HG03175 (cell line): ENCODE measurements around the gene KDM4B.

ENCODE experiments used
- ATAC-seq: cut with Tn5 transposase; IDR thresholded peaks from one replicate; pipeline ENCODE4 v1.9.1; 2021; ENCODE audit warnings: mild to moderate bottlenecking, moderate library complexity; ENCODE audit not compliant: unreplicated experiment

Gene KDM4B

DNA sequence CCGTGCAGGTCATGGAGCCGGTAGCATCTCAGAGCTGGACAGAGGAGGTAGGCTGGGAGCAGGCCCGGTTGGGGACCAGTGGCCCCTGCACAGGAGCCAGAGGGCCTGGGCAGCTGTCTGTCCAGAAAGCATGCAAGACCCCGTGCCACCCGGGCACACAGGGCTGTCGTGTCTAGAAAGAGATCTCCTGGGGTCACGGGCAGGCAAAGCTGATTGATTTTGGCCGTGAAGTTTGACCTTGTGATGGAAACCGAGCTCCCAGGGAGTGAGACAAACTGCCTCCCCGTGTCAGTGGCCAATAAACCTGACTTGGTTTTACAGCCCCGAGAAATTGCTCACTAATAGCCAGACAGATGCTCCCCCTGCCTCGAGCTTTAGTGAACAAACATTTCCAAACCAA lies 98.8 kb downstream of the KDM4B start:
- no peak for ATAC-seq

DNA sequence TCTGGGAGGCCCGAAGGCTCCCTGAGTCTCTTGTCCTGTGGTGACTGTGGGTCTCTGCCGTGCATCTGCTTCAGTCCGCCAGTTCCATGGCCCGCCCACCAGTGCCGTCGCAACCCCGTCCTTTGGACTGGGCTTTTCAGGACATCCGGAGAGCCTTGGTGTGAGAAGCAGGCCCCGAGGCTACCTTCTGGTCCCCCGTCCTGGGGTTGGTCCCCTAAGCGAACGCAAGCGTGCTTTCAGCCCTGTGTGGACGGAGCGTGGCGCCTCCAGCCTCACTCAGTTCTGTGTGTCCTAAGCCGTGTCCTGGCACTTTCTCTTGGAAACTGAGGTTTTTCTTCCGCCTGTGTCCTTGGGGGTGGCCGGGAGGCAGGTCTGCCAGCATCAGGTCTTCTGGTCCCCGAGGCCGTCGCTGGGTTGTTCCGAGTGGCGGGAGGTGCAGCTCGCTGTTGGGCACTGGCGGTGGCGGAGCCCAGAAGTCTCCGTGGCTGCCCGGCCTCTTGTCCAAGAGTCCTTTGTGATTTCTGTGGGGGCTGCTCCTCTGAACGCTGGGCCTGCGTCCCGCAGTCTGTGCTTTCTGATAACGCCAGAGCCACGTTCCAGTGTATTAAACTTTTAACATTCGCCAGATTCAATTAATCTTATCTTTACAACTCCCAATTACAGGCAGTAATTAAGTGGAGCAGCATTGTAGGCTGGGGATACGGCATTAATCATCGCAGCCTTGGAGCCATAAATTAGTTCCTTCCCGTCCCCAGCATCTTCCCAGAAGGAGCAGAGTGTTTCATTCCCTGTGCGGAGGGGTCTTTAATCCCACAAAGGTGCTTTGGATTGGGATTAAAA lies 99.5 kb downstream of the KDM4B start:
- ATAC-seq = no peak

DNA sequence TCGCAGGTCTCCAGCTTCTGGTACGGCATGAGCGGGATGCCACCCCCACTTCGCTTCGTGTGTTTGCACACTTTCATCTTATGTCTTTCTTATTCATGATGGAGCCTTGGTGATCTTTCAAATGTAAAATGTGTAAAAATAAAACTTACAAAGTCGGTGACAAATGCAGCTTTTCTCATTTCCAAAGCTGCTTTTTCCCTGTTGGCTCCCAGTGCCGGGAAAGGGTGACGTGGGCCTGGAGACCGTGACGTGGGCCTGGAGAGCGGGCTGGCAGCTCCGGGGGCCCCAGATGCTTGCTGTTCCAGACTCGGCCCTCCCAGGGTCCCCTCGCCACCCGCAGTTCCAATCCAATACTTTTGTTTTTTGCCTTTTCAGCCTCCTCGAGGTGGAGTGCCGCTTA lies 101.4 kb downstream of the KDM4B start:
- no peak for ATAC-seq

DNA sequence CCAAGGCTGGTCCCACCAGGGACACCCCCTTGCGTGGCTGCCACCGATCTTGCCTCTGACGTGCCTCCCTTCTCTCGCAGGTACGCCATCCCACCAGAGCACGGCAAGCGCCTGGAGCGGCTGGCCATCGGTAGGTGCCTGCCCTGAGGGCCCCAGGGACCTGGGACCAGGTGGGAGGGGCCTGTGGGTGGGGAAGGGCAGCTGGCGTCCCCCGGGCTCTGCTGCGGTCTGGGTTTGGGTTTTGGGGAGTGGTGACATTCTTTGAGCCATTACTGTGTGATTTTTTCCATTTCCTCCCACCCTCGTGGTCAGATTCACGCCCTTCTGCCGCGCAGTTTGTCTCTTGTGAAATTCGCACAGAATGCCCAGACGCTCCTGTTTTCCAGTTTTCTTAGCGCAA lies 102.0 kb downstream of the KDM4B start:
- ATAC-seq = no peak

DNA sequence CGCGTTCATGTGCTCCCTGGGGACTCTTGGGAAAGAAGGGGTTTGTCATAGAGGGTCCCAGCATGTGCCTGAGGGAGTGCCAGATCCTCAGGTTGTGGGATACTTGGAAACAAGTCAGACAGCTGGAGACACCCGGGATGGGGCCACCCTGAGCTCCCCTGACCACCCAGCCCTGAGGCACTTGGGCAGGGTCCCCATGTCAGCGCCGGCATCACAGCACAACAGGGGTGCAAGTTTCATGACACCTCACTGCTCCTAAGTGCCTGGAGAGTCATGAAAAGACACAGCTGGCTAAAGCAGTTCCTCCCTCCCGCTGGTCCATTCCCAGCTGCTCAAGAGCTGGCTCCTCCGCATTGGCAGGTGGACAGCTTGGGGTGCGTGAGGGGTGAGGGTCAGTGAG lies 102.7 kb downstream of the KDM4B start:
- no peak for ATAC-seq

DNA sequence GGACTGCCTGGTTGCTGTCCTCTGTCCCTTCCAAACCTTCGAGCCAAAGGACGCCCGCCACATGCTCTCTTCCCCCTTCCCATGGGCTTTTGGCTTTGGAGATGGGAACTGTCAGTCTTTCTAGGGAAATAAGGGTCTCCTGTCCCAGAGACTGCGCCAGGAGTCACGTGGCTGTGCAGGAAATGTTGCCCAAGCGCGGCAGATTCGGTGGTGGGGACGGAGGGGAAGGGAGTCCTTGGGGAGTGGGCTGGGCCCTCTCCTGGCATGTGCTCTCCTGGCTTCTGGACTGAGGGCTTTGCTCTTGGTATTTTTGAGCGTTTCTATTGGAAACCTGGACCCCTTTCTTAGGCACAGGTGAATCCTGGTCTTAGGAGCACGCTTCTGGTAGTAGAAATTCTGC lies 103.2 kb downstream of the KDM4B start:
- no peak for ATAC-seq

DNA sequence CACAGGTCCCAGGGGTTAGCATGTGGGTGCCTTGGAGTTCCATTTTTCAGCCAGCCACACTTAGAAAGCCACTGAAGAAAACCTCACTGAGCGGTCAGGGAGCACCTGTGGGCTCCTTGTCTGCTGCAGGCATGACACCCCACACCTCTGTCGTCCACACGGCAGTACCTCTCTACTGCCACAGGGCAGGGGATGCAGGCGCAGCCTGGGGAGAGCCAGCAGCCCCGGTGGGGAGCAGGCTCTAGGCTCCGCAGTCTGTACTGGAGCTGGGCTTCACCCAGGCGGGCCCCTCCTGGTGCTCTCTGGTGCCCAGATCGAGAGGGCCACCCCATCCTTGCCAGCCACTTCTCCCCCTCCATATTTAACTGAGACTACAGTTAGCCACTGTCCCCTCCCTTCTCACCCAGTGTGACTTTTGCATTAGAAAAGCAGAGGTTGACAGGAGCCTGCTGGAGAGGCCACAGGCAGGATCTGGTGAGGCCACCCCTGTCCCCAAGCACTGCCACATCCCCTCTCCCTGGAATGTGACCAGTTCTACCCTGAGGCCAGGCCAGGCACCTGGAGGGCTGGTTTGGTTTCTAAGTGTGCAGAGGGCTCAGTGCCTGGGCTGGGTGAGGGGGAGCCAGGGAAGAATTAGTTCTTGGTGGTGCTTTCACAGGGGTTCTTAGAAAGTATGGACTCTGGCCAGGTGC lies 104.4 kb downstream of the KDM4B start:
- no peak for ATAC-seq

DNA sequence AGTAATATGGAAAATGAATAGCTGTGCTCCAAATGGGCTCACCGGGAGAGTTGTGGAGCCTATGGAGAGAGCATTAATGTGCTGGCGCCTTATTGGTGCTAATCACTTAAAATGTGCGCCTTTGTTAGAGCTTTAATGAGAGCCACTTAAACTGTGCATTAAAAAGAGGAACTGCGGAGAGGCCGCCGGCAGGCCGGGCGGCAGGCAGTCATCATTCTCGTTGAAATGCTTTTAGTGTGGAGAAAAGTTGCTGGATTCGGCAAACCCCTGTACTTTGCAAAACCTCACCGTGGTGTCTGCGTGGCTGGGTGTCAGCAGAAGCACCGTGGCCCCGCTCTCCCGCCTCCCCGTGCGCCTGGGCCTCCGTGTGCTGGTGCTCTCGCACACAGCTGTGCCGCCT lies 105.5 kb downstream of the KDM4B start:
- ATAC-seq = no peak

DNA sequence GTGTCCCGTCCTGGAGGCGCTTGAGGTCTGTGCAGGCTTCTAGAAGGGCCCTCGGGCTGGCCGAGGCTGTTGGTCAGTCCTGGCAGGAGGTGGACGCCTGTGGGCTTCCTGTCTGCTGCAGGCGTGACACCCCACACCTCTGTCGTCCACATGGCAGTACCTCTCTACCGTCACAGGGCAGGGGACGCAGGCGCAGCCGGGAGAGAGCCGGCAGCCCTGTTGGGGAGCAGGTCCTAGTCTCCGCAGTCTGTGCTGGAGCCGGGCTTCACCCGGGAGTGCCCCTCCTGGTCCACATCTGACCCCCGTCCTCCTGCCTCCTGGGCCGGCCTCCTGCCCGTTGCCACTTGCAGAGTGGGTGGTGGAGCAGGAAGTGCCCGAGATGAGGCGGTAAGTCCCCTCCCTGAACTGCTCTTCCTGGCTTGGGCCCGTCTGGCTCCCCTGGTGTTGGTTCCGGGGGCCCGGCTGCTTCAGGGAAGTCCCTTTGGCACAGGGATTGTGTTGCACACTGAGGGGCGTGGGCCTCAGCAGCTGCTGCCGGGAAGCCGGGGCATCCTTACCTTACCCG lies 106.0 kb downstream of the KDM4B start:
- ATAC-seq = no peak

DNA sequence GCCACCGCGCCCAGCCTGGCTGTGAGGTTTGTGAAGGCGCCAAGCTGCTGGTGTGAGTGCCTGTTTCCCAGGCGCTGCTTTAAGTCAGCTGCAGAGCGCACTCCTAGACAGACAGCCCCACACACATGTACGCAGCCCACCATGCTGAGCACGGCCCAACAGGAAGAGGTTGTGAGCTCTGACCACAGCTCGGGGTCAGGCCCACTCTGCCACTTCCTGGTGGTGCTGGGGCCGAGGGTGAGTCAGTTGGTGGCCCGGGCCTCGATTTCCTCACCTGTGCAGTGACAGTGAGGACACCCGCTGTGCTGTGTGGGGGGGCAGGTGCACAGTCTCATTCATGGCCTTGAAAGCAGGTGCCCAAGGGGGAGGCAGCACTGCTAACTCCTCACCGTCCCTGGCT lies 106.7 kb downstream of the KDM4B start:
- no peak for ATAC-seq

DNA sequence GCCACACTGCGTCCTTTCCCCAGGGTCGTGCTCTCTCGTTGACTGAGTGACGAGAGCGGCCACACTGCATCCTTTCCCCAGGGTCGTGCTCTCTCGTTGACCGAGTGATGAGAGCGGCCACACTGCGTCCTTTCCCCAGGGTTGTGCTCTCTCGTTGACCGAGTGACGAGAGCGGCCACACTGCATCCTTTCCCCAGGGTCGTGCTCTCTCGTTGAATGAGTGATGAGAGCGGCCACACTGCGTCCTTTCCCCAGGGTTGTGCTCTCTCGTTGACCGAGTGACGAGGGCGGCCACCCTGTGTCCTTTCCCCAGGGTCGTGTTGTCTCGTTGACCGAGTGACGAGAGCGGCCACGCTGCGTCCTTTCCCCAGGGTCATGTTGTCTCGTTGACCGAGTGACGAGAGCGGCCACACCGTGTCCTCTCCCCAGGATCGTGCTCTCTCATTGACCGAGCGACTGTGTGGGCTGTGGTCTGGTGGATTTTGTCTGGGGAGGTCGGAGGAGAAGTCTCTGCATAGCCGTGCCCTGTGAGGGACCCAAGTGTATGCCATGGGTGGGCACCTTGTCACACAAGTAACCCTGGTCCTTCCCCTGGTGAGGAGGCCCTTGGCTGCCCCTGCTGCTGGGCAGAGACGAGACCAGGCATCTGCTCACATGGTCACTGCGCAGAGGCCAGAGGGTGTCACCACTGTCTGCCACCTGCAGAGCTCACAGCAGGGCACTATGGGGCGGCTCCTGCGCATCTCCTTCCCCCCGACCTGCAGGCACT lies 107.7 kb downstream of the KDM4B start:
- no peak for ATAC-seq

DNA sequence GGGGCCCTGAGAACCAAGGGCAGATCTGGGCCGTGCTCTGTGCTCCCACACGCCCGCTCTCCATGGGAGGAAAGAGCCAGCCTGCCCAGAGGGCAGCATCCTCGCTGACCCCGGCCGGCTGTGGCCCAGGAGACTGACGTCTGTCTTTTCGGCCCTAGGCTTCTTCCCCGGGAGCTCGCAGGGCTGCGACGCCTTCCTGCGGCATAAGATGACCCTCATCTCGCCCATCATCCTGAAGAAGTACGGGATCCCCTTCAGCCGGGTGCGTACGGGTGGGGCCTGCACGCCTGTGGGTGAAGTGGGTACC lies 108.2 kb downstream of the KDM4B start:
- no peak for ATAC-seq

DNA sequence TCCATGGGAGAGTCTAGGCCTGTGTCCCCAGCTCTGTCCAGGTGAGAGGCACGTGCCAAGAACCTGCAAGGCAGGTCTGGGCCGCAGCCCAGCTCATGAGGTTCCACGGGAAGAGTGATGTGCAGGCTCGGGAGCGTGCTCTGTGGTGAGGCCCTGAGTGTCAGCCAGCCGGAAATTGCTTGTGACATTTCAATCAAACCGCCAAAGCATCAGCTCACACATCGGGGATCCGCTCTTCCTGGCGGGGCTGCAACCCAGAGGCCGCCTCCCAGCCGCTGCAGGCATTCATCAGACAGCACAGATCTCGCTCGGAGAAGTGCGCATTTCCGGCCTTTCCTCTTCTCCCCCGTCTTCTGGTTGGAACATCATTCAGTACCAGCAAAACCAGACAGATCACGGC lies 109.3 kb downstream of the KDM4B start:
- no peak for ATAC-seq

DNA sequence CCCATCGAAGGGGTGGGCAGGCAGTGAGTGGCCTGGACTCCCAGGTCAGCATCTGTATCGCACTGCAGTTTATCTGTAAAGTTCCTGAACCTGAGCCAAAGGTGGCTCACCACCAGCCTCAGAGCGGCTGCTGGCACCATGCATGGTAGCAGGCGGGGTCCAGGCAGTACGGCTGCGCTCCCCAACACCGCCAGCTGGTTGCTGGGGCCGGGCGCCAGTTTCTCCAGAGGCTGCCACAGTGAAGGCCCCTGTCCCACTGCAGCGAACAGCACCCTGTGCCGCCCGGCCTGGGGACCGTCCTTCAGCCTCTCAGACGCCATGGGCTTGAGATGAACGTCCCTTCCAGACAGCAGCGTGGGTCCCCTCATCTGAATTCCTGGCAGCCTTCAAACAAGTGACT lies 109.8 kb downstream of the KDM4B start:
- ATAC-seq = no peak

DNA sequence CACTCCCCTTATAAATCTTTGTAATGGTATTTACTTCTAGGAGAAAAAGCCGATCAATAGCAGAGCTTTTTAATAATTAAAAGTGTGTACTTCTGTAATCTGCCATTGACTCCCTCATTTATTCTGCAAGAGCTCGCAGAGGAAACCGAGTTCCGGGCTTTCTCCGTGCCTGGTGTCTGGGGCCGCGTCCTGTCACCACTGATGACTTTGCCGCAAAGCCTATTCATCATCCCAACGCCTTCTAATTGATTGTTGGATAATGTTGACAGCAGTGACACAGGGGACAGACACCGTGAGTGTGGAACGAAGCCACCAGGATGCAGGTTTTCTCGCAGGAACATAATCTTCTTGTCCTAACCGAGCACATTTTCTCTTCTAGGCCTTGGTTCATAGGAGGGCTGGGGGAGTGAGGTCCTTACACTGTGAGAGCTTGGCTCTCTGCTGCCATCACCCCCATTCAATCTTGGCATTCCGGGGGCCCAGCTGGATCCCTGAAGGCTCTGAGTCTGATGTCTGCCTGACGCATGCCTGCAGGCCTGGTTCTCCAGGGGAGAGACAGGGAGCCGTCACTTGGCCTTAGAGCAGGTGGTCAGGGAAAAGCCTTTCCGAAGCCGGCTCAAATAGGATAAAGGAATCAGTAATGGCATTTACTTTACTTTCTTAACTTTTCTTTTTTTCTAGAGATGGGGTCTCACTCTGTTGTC lies 110.3 kb downstream of the KDM4B start:
- ATAC-seq = no peak

DNA sequence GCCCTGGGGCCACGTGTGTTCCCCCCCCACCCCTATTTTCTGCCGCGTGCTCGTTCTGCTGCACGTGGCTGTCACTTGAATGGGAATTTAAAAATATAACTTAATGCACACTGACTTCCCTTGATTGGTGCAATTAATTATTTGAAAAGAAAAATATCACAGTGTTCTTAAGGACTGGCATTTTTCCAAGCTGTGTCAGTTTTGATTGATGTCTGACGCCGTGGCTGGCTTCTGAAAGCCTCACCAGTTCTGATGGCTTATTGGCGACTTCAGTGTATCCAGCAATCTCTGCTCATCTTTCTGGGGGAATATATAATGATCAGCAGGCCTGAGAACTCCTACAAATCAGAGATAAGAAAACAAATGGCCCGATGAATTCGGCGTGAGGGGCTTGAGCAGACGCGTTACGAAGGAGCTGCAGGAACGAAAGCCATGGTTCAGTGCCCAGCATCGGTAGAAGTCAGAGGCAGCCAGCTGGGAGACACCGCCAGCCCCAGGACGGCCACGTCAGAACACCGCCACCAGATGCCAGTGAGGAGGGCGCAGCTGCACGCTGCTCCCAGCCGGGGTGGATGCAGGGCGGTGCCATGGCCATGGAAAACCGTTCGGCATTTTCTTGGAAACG lies 111.2 kb downstream of the KDM4B start:
- ATAC-seq = no peak

DNA sequence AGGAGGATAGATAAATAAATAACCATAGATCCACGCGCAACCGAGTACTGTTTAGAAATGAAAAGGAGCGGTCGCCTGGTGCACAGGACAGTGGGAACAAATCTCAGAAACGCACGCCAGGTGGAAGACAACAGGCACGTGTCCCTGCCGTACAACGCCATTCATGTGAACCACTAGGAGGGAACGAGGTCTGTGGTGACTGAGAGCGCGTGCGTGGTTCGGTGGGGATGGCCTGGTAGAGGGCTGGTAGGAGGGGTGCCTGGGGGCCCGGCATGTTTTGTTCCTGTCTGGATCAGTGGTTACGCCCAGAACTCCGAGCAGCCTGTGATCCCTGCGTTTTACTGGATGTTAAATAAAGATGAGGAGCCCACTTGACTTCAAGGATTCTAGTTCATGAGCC lies 111.9 kb downstream of the KDM4B start:
- ATAC-seq = no peak

DNA sequence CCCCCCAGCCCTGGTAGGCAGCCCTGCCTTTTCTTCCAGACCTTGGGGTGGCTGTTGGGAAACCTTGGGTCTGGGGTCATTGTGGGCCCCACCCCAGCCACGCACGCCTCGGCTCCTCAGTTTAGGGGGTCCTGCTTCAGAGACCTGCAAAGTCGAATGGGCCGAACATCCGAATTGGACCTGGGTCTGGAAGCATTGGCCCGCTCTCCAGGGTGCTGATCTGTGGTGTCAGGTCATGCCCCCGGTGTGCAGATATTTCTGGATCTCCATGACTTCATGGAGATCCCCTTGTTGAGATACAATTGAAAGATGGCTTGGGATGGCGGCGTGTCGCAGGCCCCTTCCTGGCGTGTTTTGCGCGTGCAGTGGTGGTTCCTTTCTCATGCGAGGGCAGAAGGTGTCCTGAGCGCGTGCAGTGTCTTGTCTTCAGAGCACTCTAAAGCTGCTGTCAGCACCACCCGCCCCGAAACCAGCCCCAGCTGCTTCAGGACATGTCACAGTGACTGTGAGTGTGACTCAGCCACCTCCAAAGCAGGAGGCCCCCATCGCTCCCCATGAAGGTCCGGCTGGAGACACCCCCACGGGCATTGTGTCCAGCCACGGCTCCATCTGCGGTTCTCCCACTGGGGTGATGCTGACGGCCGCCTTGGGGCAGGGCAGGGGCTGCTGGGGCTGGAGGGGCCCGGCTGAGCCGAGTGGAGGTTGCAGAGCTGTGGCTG lies 112.7 kb downstream of the KDM4B start:
- ATAC-seq = no peak

DNA sequence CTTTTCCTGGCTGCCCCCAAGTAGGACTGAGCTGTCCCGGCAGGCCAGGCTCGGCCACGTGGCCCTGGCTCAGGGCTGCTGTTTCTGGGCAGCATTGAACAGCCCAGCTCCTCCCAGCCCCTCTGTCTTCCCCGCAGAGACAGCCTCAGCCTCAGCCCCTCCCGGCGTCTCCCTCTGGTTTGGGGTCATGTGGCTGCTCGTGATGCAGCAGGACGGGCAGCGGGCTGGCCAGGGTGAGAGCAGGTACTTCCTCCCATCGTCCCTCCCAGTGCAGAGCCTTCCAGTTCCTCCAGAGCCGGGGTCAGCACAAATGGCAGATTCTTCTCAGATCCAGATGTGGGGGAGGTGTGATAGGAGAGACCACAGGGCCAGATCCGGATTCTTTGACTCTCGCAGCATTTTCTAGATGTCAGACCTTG lies 114.6 kb downstream of the KDM4B start:
- no peak for ATAC-seq

DNA sequence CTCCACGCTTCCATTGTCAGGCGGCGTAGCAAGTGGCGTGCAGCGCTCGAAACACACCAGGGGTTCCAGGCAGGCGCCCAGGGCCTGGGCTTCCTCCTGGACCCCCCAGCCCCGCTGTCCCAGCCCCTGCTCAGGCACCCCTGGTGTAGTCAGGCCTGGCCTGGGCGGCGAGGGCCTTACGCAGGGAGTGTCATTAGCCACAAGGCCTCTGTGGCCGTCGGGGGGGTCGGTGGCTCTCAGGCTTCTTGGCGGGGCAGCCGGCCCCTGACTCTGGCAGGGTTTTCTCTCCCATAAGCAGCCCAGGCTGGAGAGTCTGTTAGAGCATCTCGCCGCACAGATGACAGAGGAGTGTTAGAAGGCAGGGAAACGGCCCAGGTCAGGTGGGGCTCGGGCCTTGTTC lies 116.7 kb downstream of the KDM4B start:
- ATAC-seq = no peak
